ENCODE results near the gene UCK1.

The UCK1 gene

DNA sequence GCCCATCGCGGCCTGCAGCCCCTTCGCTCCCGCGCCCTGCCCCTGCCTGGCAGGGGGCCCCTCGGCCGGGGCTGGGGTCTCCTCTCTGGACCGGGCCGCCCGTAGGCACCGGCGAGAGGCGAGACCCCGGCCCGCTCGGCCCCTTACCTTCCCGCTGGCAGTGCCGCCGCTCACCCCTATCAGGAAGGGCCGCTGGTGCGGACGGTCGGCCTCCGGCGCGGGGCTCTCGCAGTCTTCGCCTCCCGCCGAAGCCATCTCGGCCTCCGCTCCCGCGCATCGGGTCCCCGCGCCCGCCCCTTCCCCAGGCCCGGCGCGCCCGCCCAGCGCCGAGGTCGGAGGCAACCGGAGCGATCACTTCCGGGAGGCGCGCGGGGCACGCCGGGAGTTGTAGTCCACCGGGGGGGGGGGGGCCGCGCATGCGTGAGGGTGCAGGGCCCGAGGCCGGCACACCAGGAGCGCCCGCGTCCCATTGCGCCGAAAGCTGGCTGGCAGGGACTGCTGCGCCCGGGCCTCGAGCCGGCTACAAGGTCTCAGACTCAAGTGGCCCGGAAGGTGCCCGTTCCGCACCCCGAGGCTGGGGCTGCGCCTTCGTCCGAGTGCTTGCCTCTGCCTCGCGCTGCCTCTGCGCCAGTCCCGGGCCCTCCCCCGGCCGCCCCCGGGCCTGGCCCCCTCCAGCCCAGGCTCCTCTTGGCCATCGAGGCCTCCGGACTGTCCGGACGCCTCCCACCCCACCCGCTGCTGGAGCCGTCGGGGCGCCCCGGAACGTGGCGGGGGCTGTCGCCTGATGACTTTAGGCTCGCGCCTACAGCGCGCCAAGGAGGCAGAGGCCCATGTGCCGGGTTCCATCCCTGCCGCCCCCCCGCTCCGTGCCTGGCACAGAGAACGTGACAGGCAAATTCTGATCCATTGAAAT lies at the start of gene UCK1:
Gene UCK1, minus strand, starts transcription at position 344 of the 913 bp plus-strand sequence. Its CDS starts 89 bp downstream, at position 255.
- TF ChIP-seq, protein P1, sequence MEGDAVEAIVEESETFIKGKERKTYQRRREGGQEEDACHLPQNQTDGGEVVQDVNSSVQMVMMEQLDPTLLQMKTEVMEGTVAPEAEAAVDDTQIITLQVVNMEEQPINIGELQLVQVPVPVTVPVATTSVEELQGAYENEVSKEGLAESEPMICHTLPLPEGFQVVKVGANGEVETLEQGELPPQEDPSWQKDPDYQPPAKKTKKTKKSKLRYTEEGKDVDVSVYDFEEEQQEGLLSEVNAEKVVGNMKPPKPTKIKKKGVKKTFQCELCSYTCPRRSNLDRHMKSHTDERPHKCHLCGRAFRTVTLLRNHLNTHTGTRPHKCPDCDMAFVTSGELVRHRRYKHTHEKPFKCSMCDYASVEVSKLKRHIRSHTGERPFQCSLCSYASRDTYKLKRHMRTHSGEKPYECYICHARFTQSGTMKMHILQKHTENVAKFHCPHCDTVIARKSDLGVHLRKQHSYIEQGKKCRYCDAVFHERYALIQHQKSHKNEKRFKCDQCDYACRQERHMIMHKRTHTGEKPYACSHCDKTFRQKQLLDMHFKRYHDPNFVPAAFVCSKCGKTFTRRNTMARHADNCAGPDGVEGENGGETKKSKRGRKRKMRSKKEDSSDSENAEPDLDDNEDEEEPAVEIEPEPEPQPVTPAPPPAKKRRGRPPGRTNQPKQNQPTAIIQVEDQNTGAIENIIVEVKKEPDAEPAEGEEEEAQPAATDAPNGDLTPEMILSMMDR (IDR thresholded peaks at IDR 0.05), result no peak
- H3K4me3 Mint-ChIP-seq, result peak within 1 kb of the TSS; percentile 88
- H3K36me3 Mint-ChIP-seq (ENCODE audit: low read depth), result peaks cover 24% of the 10 kb centered on the region
- peaks cover 4% of the 10 kb centered on the region for H3K27me3 Mint-ChIP-seq (ENCODE audit: low read depth, poor library complexity)
- H3K27ac Mint-ChIP-seq, result peak within 1 kb of the TSS; percentile 90
- peak; percentile 87 for DNase-seq
- H3K4me1 Mint-ChIP-seq, result peaks cover 28% of the 10 kb centered on the region
- peaks cover 5% of the 10 kb centered on the region for H3K9me3 Mint-ChIP-seq

DNA sequence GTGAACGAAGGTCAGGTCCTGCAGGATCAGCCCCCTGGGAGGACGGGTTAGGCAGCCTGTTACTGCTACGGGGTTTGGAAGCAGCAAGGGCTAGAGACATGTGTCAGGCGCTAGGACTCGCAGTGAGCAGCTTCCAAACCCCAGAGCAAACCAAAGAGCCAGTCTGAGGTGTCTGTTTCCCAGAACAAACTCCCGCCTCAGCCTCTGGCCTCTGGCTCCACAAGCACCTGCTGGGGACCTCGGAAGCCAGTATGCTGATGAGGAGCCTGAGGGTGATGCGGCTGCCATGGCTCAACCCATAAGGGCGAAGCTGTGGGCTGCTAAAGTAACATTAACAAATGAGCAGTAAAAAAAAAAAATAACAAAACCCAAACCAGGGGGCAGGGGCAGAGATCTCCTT lies 49.3 kb upstream of the UCK1 start:
- no peak overlapping the region for H3K27ac Mint-ChIP-seq
- peaks cover 2% of the 10 kb centered on the region for H3K27me3 Mint-ChIP-seq (ENCODE audit: low read depth, poor library complexity)
- H3K36me3 Mint-ChIP-seq (ENCODE audit: low read depth), result peaks cover 20% of the 10 kb centered on the region
- peaks cover 43% of the 10 kb centered on the region for H3K4me1 Mint-ChIP-seq
- TF ChIP-seq, protein P1 (IDR thresholded peaks at IDR 0.05), result no peak
- H3K4me3 Mint-ChIP-seq, result no peak overlapping the region
- no peak for DNase-seq
- no peaks in the 10 kb centered on the region for H3K9me3 Mint-ChIP-seq

DNA sequence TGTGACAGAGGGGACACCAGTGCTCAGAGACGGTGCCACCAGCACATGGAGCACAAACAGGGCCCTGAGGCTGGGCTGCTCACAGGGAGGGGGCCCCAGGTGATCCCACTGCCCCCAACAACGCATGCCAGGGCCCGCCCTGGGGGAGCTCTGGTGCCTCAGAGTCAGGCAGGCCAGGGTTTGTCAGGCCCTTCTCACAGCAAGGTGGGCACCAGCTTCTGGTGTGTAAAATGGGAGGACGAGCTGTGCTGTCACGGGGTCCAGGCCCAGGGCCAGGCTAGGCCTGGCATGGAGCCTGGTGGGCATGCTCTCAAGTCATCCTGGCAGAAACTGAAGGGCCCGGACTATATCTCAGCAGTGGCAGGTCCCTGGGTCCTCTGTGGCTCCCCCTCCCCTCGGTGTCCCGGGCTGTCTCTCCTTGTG lies 48.7 kb upstream of the UCK1 start:
- no peaks in the 10 kb centered on the region for H3K9me3 Mint-ChIP-seq
- H3K27me3 Mint-ChIP-seq (ENCODE audit: low read depth, poor library complexity), result peaks cover 2% of the 10 kb centered on the region
- TF ChIP-seq, protein P1 (IDR thresholded peaks at IDR 0.05), result no peak
- H3K36me3 Mint-ChIP-seq (ENCODE audit: low read depth), result peaks cover 18% of the 10 kb centered on the region
- H3K4me1 Mint-ChIP-seq, result peaks cover 43% of the 10 kb centered on the region
- H3K4me3 Mint-ChIP-seq, result no peak overlapping the region
- no peak overlapping the region for H3K27ac Mint-ChIP-seq
- DNase-seq, result no peak

DNA sequence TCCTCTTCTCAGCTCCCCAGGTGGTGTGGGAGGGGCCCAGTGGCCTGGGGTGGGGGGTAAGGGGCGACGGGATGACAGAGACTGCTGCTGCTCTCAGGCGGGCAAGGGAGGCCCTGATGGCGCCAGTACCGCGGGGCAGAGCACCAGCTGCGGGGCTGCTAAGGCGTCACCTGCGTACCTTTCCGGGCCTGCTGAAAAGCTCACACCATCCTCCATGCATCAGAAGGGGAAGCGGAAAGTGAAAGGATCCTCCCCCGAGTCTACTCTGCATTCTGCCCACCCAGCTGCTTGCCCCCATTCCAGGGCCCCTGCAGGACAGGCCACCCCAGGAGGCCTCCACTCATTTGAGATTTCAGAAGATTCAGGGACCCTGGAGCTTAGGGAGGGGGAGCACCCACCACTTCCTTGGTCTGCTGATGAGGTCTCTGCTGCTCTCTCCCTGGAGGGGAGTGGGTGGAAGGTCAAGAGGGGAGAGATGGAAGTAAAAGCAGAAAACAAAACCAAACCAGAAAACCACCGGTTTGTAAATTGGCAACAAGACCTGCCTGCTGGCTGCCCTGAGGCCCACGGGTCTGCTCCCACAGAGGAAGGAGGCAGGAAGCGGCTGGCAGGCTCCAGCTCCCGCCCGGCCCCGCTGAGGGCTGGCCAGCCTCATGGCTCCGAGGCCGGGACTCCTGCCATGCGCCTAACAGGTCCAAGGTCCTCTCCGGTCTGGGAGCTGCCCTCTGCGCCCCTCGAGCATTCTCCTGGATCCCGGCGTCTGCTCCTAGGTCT lies 47.9 kb upstream of the UCK1 start:
- Mint-ChIP-seq H3K27ac (peak overlapping the region; percentile 13), H3K27me3 (ENCODE audit: low read depth, poor library complexity) (peaks cover 2% of the 10 kb centered on the region), H3K4me1 (peaks cover 43% of the 10 kb centered on the region), H3K9me3 (no peaks in the 10 kb centered on the region), H3K36me3 (ENCODE audit: low read depth) (peaks cover 18% of the 10 kb centered on the region), H3K4me3 (no peak overlapping the region)
- TF ChIP-seq, protein P1 (IDR thresholded peaks at IDR 0.05), result no peak
- no peak for DNase-seq

DNA sequence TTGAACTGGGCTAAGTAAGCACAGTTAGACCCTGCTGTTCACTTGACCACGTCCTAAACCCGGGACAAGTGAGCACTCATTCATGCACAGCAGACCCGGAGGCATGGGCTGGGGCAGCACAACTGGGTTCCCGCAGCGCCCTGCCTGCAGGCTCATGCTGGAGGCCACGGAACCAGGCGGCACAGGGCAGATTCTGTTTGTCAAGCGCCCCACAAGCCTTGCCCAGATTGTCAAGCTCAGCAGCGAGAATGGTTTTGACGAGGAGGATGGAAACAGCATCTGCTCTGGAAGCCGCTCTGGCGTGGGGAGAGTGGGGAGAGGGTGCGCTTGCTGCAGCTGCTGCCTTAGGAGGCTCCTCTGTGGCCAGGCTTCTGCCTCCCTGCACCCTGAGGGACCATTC lies 47.0 kb upstream of the UCK1 start:
- H3K4me1 Mint-ChIP-seq, result peaks cover 34% of the 10 kb centered on the region
- peak overlapping the region; percentile 83 for H3K27ac Mint-ChIP-seq
- H3K4me3 Mint-ChIP-seq, result peak overlapping the region; percentile 23
- no peaks in the 10 kb centered on the region for H3K9me3 Mint-ChIP-seq
- TF ChIP-seq, protein P1 (IDR thresholded peaks at IDR 0.05), result no peak
- DNase-seq, result peak; percentile 35
- peaks cover 9% of the 10 kb centered on the region for H3K36me3 Mint-ChIP-seq (ENCODE audit: low read depth)
- peaks cover 2% of the 10 kb centered on the region for H3K27me3 Mint-ChIP-seq (ENCODE audit: low read depth, poor library complexity)

Data from nephron progenitor cell (in vitro differentiated cells).